ENCODE results near the gene SLC26A1. TPM values are rescaled to one million over a fixed set of nuclear protein-coding genes. Genes with fewer than 3 reads are reported as not detected.

The SLC26A1 gene
- total RNA-seq, 1 donor, result 0.27 TPM

DNA sequence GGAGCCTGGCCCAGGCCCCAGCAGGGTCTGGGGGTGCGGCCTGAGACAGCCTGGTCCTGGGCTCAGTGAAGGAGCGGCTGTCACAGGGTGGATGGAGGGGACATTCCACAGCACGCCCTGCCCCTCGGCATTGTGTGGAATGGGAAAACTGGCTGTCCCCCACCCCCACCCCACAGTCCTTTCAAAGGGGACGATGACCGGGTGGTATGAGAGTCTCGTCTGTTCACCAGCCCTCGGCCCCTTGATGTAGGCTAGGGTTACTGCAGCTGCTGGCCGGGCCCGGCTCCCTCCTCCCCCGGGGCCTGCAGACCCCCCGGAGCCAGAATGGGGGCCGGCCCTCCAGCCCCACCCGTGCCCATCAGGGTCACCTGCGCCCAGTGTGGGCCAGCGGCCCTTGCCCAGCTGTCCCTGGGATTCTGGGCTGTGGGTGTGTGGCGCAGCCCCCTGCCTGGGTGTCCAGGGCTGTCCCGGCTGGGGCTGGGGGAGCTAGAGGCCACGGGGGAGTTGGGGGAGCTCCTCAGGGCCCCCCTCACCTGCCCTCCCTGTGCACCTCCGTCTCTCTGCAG is 30.0 kb upstream of the SLC26A1 start:
- H3K4me3 ChIP-seq (ENCODE audit: low read depth, low read length), result no peak overlapping the region
- DNase-seq (ENCODE audit: low read depth), result no peak
- TF ChIP-seq, protein P1, sequence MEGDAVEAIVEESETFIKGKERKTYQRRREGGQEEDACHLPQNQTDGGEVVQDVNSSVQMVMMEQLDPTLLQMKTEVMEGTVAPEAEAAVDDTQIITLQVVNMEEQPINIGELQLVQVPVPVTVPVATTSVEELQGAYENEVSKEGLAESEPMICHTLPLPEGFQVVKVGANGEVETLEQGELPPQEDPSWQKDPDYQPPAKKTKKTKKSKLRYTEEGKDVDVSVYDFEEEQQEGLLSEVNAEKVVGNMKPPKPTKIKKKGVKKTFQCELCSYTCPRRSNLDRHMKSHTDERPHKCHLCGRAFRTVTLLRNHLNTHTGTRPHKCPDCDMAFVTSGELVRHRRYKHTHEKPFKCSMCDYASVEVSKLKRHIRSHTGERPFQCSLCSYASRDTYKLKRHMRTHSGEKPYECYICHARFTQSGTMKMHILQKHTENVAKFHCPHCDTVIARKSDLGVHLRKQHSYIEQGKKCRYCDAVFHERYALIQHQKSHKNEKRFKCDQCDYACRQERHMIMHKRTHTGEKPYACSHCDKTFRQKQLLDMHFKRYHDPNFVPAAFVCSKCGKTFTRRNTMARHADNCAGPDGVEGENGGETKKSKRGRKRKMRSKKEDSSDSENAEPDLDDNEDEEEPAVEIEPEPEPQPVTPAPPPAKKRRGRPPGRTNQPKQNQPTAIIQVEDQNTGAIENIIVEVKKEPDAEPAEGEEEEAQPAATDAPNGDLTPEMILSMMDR (IDR thresholded peaks at IDR 0.05; ENCODE audit: insufficient read depth, low read length), result no peak

DNA sequence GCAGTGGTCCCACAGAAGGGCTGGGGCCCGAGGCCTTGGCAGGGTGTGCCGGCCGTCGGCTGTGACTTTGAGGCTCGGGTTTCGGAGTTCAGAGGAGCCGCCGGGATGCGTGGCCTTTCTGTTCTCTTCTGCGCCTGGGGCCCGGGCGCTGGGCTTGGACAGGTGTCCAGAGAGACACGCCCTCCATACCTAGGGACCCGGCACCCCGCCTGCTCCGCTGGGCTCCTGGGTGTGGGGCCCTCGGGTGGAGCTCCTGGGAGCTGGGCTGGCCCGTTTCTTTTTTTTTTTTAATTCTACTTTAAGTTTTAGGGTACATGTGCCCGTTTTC is 29.5 kb upstream of the SLC26A1 start:
- H3K4me3 ChIP-seq (ENCODE audit: low read depth, low read length), result no peak overlapping the region
- TF ChIP-seq, protein P1 (IDR thresholded peaks at IDR 0.05; ENCODE audit: insufficient read depth, low read length), result no peak
- DNase-seq (ENCODE audit: low read depth), result no peak

DNA sequence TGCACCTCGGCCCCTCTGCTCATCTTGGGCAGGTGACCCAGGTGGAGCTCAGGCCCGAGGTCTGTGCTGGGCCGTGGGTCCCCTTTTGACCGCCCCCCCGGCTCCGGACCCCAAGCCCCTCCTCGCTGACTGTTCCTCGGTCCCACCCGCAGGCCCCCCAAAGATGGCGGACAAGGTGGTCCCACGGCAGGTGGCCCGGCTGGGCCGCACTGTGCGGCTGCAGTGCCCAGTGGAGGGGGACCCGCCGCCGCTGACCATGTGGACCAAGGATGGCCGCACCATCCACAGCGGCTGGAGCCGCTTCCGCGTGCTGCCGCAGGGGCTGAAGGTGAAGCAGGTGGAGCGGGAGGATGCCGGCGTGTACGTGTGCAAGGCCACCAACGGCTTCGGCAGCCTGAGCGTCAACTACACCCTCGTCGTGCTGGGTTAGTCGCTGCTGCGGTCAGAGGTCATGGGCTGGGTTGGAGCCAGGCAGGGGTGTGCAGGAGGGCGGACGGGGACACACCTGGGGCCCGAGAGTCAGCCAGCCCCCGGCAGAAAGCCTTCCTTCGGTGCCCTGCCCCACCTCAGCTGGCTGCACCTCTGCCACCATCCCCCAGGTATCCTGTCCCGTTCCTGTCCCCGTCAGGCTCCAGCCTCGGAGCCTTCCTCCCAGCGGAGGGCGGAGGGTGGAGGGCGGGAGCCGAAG is 29.0 kb upstream of the SLC26A1 start:
- no peak for DNase-seq (ENCODE audit: low read depth)
- H3K4me3 ChIP-seq (ENCODE audit: low read depth, low read length), result no peak overlapping the region
- TF ChIP-seq, protein P1 (IDR thresholded peaks at IDR 0.05; ENCODE audit: insufficient read depth, low read length), result no peak

DNA sequence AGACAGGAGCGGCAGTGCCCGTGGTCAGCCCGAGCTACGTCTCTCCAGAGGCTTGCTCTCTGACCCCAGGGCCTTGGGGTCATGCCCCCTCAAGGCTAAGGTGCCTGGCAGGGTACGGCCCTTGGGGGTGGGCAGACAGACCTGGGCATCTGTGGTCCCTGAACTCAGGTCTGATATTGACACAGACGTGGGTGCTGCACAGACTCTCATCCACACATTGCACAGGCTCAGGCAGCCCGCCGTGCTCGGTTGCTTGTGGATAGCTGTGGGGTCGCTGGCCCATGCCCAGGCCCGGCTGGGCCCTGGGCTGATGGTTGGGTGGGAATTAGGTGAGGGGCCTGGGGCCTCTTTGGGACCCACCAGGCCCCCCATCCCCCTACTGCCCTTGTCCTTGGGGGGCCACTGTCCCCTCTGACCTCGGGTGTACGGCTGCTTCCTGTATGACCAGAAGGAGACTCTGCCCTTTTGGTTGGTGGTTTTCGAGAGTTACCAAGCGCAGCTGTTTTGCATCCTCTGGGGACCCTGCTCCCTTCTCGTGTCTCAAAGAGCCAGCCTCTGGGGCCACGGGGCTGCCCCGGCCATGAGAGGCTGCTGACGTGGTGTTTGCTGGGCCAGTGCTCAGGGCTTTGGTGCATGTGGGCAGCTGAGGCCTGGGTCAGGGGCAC is 28.3 kb upstream of the SLC26A1 start:
- TF ChIP-seq, protein P1 (IDR thresholded peaks at IDR 0.05; ENCODE audit: insufficient read depth, low read length), result no peak
- DNase-seq (ENCODE audit: low read depth), result no peak
- H3K4me3 ChIP-seq (ENCODE audit: low read depth, low read length), result no peak overlapping the region

DNA sequence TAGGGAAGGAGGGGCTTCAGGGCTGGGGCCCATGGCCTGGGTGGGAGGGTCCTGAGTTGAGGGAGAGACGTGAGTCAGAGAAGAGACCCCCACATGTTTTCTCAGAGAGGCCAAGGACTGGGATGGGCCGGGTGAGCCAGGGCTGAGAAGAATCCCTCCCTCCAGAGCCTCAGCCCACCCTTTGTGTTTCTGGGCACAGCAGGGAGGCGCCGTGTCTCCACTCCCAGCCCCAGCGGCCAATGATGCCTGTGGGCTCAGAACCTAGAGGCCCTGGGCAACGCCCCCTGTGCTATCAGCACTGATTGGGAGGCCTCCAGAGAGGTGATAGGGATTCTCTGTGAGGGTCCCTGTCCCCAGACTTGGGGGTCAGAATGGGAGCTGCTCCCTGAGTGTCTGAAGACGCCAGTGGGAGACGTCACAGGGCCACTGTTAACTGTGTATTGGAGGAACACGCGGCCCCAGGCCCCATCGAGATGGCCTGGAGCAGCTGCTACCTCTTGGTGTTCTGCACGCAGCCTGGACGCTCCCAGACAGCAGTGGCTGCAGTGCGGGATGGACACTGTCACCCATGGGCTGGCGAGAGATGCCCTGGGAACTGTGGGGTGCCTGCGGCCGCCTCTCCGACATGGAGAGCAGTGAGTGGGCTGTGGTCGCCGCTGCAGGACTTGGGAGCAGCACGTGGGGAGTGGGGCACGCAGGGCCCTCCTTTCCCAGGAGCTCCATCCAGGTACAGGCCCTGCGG is 26.7 kb upstream of the SLC26A1 start:
- TF ChIP-seq, protein P1 (IDR thresholded peaks at IDR 0.05; ENCODE audit: insufficient read depth, low read length), result no peak
- DNase-seq (ENCODE audit: low read depth), result no peak
- H3K4me3 ChIP-seq (ENCODE audit: low read depth, low read length), result no peak overlapping the region

DNA sequence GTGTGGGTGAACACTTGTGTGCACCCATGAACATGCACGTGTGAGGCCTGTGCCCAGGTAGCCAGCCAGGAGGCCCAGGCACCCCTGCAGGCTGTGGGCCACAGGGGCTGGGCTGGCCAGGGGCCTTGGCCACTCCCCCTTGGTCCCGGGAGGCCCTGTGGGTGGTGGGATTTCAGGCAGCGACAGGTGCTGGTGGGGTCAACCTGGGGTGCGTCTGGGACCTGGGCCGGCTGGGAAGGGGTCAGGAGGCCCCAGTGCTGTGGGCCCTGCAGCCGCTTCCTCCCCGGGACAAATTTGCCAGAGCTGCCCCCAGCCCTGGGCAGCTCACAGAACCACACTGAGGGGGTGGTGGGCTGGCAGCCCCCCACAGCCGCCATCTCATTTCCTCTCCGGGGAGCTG is 26.1 kb upstream of the SLC26A1 start:
- no peak for DNase-seq (ENCODE audit: low read depth)
- no peak overlapping the region for H3K4me3 ChIP-seq (ENCODE audit: low read depth, low read length)
- TF ChIP-seq, protein P1 (IDR thresholded peaks at IDR 0.05; ENCODE audit: insufficient read depth, low read length), result no peak
